GM23338 (cell line): ENCODE measurements around the gene TMEM51.

Experiments used
- CREB1 ChIP-seq: fragments of 250-450 bp; sonication (Bioruptor Pico); IDR thresholded peaks from 2 replicates; pipeline ENCODE4 v1.5.0; 2020; ENCODE audit warnings: low read depth, mild to moderate bottlenecking, moderate library complexity
- ETS1 ChIP-seq: IDR thresholded peaks from 2 replicates; pipeline ENCODE4 v1.6.1; 2016; ENCODE audit warnings: antibody characterized with exemption
- EZH2 ChIP-seq: fragments of 200-600 bp; sonication (generic); IDR thresholded peaks from one replicate; pipeline ENCODE4 v1.8.0; 2017; ENCODE audit warnings: antibody characterized with exemption, mild to moderate bottlenecking, low read depth; ENCODE audit not compliant: unreplicated experiment
- EZH2phosphoT487 ChIP-seq: fragments of 200-600 bp; sonication (generic); IDR thresholded peaks from one replicate; pipeline ENCODE4 v1.8.1; 2018; ENCODE audit warnings: antibody characterized with exemption; ENCODE audit not compliant: unreplicated experiment
- JUNB ChIP-seq: IDR thresholded peaks from one replicate; pipeline ENCODE4 v1.6.1; 2016; ENCODE audit warnings: antibody characterized with exemption; ENCODE audit not compliant: unreplicated experiment
- NANOG ChIP-seq: IDR thresholded peaks from 2 replicates; pipeline ENCODE4 v1.6.1; 2016; ENCODE audit warnings: antibody characterized with exemption, borderline replicate concordance
- POLR2AphosphoS5 ChIP-seq: IDR thresholded peaks from 2 replicates; pipeline ENCODE4 v1.6.1; 2016; ENCODE audit warnings: antibody characterized with exemption, low read depth
- REST ChIP-seq: IDR thresholded peaks from one replicate; pipeline ENCODE4 v1.6.1; 2018; ENCODE audit warnings: antibody characterized with exemption; ENCODE audit not compliant: unreplicated experiment
- ZNF114 ChIP-seq: fragments of 250-450 bp; sonication (Bioruptor Pico); IDR thresholded peaks from 2 replicates; pipeline ENCODE4 v1.5.0; 2020; ENCODE audit warnings: mild to moderate bottlenecking, moderate library complexity
- ZNF331 ChIP-seq: fragments of 250-450 bp; sonication (Bioruptor Pico); IDR thresholded peaks from 2 replicates; pipeline ENCODE4 v1.5.0; 2020; ENCODE audit warnings: low read depth, mild to moderate bottlenecking, moderate library complexity
- TF ChIP-seq, protein P1 (sequence below), 2 experiments: fragments of 200-600 bp in 1 of 2; sonication (generic) in 1 of 2; conservative IDR thresholded peaks; 2 replicates each; pipeline versions ENCODE4 v1.5.1 to v1.6.1; 2016 to 2017; ENCODE audit warnings: antibody characterized with exemption in 2 of 2, low read depth in 2 of 2, mild to moderate bottlenecking in 2 of 2, moderate library complexity in 1 of 2

GRCh38 chr1:15197591-15198447, 44.3 kb downstream of the TMEM51 start:
- TF ChIP-seq EZH2: no peak
- no peak for TF ChIP-seq JUNB
- TF ChIP-seq EZH2phosphoT487: no peak
- TF ChIP-seq REST: no peak
- TF ChIP-seq POLR2AphosphoS5: no peak
- TF ChIP-seq, protein P1, sequence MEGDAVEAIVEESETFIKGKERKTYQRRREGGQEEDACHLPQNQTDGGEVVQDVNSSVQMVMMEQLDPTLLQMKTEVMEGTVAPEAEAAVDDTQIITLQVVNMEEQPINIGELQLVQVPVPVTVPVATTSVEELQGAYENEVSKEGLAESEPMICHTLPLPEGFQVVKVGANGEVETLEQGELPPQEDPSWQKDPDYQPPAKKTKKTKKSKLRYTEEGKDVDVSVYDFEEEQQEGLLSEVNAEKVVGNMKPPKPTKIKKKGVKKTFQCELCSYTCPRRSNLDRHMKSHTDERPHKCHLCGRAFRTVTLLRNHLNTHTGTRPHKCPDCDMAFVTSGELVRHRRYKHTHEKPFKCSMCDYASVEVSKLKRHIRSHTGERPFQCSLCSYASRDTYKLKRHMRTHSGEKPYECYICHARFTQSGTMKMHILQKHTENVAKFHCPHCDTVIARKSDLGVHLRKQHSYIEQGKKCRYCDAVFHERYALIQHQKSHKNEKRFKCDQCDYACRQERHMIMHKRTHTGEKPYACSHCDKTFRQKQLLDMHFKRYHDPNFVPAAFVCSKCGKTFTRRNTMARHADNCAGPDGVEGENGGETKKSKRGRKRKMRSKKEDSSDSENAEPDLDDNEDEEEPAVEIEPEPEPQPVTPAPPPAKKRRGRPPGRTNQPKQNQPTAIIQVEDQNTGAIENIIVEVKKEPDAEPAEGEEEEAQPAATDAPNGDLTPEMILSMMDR (conservative IDR thresholded peaks at IDR 0.05; ENCODE audit: low read depth in 2 of 2): no peak
- TF ChIP-seq ETS1: no peak
- TF ChIP-seq ZNF331: no peak
- TF ChIP-seq NANOG: no peak
- no peak for TF ChIP-seq CREB1 (CRISPR knock-in tag)
- TF ChIP-seq ZNF114 (CRISPR knock-in tag): no peak
